ENCODE results near the gene ITSN1.

Gene ITSN1

GRCh38 chr21:33869873-33870272 is 227.6 kb downstream of the ITSN1 start:
- DNase-seq = no peak

DNA sequence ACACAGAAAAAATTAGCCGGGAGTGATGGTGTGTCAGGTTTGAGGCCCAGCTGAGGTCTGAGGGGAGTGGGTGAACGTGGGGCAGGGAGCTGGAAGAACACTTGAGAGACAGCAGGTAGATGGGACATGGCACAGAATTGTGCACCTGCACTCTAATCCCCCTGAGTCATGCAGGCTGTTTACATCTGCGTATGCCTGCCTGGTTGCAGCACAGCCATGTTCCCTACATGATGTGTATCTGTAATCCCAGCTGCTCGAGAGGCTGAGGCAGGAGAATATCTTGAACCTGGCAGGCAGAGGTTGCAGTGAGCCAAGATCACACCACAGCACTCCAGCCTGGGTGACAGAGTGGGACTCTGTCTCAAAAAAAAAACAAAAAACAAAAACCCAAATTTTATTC is 228.5 kb downstream of the ITSN1 start:
- no peak for DNase-seq

DNA sequence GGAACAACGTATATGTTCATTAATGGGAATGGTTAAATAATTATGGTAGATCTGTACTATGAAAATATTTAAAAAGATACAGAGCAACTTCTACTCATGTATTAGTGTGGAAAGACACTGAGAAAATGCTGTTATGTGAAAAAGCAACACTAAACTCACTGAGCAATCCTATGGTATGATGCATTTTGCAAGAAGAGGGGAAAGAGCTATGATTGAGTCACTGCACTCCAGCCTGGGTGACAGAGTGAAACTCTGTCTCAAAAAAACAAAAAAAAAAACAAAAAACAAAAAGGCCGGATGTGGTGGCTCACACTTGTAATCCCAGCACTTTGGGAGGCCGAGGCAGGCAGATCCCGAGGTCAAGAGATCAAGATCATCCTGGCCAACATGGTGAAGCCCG is 228.9 kb downstream of the ITSN1 start:
- DNase-seq = no peak

DNA sequence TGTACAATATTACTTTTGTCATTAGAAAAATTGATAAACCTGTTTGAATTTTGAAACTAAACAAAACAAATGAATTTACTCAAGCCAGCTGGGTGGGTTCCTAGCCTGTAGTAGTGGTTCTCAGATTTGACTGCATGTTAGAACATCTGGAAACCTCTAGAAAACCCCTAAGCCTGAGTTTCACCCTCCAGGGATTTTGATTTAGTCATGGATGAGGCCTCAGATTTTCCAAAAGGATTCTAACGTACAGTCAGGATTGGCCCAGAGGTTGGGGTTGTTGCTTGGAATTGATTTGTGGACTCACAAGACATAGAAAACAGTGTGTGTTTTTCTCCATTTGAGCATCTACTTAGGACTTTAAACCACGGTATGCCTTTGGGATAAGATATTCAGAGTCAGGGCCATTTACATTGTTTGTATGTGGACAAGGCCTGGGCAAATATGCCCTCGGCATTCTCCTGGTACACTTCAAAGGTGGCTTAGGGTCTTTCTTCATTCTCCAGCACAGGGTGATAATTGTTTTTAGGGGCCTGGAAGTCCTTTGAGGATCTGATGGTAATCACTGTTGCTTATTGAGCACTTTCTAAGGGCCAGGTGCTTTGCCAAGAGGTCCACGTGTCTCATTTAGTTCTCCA is 230.7 kb downstream of the ITSN1 start:
- no peak for DNase-seq

DNA sequence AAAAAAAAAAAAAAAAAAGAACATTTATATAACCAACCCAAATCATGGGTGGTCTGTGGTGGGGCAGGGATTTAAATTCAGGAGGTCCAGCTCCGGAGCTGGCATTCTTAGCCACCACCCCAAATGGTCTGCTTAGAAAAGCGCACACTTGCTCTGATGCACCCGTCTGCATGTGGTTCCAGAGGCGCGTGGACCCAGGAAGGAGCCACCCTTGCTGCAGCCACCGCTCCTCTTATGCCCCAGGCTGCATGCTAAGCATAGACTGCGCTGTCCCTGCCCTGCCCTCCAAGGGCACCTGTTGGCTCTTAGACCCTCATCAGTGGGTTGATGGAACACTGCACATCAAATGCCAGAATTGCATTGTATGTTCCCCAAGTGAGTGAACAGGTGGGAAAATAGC is 231.9 kb downstream of the ITSN1 start:
- no peak for DNase-seq

DNA sequence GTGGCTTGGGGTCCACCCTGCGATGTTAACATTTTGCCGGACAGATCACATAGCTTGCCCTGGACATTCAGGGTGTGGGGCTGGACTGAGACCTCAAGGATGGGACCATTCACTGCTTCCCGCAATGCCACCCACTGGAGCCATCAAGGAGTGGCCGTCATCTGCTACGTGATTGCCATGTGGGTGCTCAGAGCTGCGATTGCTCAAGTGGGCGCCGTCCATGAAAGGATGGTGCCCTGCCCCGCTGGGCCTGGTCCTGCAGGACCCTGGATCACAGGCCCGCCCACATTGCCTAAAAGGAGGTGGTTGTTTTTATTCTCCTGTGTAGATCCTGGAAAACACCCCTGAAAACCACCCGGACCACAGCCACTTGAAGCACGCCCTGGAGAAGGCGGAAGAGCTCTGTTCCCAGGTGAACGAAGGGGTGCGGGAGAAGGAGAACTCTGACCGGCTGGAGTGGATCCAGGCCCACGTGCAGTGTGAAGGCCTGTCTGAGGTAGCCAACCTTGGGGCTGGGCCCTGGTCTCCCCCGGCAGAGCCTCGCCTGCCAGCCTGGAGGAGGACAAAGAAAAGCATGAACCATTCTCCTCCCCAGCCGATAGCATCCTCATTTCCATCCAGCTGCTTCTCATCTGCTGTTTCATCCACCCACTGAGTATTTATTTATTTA is 232.9 kb downstream of the ITSN1 start:
- no peak for DNase-seq

- no peak for DNase-seq
Observed at GRCh38 chr21:33878824-33879223, 236.5 kb downstream of the ITSN1 start.

GRCh38 chr21:33880626-33881025 is 238.3 kb downstream of the ITSN1 start:
- DNase-seq = no peak

- DNase-seq = no peak
Observed at GRCh38 chr21:33881689-33882440, 239.6 kb downstream of the ITSN1 start.

GRCh38 chr21:33883118-33883517 is 240.8 kb downstream of the ITSN1 start:
- DNase-seq = no peak

DNA sequence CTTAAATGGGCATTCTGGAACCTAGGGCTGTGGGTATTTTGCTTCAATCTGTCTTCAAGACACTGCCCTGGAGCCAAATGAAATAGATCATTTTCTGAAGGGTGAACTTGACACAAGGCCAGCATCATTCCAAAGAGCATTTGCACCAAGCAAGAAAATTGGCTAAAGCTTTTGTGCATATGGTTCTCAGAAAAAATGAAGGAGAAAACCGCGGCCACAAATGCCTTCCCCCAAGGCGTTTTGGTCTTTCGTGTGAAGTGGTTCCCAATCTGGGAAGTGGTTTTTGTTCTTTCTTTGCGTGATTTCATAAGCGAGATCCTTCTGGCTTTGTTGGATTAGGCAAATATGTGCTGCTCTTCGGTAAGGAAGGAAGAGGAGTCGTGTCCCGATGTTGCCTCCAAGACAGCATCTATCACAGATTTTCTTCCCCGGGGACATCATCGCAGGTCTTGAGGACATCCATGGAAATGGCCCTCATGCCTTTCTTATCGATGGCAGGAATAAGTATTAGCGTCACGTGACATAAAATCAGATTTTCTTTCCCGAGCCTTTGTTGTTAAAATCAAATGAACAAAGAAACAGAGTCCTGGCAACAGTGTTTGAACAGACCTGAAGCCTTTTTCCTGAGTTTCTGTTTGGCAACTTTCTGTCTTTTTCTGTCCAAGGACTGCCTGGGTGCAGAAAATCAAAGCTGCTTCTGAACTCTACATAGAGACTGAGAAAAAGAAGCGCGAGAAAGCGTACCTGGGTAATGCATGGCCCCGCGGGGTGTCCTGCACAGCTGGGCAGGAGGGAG is 242.3 kb downstream of the ITSN1 start:
- DNase-seq = no peak

DNA sequence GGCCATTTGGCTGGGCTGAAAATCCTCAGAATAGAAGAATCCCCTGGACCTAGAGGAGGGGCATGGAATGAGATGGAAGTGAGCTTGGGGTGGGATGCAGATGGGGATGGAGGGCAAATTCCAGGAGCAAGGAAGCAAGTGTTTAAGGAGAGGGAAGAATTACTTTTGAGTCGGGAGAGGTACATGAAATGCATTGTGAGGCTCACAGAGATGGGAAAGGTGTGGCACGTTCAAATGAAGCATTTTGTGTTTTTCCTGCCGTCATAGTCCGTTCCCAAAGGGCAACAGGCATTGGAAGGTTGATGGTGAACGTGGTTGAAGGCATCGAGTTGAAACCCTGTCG is 242.8 kb downstream of the ITSN1 start:
- DNase-seq = no peak

DNA sequence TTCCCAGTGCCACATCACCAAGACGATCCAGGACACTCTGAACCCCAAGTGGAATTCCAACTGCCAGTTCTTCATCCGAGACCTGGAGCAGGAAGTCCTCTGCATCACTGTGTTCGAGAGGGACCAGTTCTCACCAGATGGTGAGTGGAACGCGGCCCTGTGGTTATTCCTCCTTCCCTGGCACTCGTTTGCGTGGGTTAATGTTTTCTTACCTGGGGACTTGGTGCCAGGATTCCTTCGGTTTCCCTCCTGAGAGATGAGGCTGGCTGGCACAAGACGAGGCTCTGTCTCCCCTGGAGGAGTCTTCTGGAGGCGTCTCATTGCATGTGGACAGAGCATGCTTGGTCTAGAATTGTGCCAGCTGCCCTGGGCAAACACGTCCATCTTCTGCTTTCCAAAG is 244.0 kb downstream of the ITSN1 start:
- DNase-seq = no peak

GRCh38 chr21:33890187-33890586 is 247.9 kb downstream of the ITSN1 start:
- DNase-seq = no peak

GRCh38 chr21:33892853-33893252 is 250.6 kb downstream of the ITSN1 start:
- DNase-seq = no peak

DNA sequence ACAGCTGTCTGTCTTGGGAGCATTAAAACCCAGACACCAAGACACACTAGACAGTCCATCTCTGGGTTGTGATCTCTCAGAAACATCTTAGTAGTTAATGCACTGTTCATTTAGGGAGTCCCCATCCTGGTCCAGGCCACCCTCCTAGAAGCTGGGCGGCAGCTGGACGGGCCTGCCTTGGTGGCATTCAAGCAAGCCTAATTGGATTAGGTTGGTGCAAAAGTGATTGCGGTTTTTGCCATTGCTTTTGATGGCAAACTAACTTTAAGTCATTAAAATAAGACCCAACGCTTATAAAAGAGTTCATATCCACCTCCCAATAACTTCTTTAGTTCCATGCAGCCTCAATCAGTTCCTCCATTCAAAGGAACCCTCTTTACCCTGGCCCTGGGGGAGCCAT is 251.6 kb downstream of the ITSN1 start:
- no peak for DNase-seq

- DNase-seq = peak; percentile 79
Observed at GRCh38 chr21:33894736-33895288, 252.5 kb downstream of the ITSN1 start.

GRCh38 chr21:33895356-33895755 is 253.1 kb downstream of the ITSN1 start:
- DNase-seq = no peak

- DNase-seq = no peak
Observed at GRCh38 chr21:33896691-33897090, 254.4 kb downstream of the ITSN1 start.

DNA sequence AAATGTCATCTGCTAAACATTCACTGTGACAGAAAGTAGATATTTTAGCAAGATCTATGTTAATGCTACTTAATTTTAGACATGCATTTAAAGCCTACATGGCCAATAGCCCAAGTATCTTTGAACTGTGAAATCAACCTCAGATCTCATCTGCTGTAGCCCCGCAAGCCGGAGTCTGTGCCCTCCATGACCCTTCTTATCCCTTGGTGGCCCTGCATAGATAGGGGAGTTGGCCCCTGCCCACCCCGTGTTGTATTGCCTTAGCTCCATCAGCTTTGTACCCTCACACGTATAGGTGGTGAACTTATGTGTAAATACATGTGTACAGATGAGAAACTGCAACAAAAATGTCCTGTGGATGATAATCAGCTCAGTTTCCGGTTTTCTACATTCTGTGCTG is 254.8 kb downstream of the ITSN1 start:
- no peak for DNase-seq

DNA sequence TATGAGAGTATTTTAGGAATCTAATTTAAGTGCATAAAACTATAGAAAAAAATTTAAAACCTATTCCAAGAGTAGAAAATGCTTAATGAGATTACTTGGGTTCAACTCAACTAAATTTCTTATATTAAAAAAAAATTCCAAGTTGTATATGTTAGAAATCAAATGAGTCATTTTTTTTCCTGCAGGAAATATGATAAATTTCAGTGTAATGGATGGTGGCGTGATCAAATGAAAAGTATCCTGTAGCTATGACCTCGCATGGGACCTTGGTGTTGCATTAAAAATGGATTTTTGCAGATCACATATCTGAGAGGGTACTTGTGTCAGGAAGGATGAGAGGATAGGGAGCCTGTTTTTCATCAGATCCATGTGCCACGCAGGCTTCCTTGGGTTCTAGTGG is 255.4 kb downstream of the ITSN1 start:
- no peak for DNase-seq

DNA sequence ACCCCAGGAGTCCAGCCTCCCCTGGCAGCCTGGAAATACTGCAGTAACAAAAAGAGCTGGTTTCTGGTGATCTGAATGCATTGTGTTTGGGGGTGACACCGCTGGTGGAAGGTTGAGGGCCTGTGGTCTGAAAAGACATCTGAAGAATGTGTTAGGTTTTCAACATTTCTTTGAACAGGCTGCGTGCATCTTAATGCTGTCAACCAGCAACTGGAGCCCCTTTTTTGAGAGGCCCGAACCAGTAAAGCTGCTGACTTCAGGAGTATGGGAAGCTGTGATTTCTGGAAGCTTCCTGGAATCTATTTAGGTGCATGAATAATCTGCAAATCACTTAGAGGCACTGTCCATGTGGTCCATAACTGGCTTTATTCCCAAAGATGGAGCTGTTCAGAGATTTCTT is 256.3 kb downstream of the ITSN1 start:
- DNase-seq = no peak

- no peak for DNase-seq
Observed at GRCh38 chr21:33899199-33899598, 256.9 kb downstream of the ITSN1 start.
